GM12864 (cell line): Measurements from ENCODE around the gene FEZF2.

Experiments used
- DNase-seq: peaks from one replicate; pipeline ENCODE4 v3.0.0-alpha.2; 2011; ENCODE audit warnings: low read depth
- H3K4me3 ChIP-seq: 2 replicates; pipeline ENCODE4 v1.5.1; 2011; ENCODE audit warnings: mild to moderate bottlenecking, low read depth, low read length, control low read depth
- CTCF ChIP-seq: IDR thresholded peaks from 2 replicates; pipeline ENCODE4 v1.5.1; 2011; ENCODE audit warnings: low read depth, mild to moderate bottlenecking, moderate library complexity, low read length, control low read depth, inconsistent platforms; ENCODE audit errors: missing control alignments

The FEZF2 gene

GRCh38 chr3:62373714-62374333 is 474 bp upstream of the FEZF2 start:
- H3K4me3 ChIP-seq = no peak overlapping the region
- DNase-seq = no peak
- TF ChIP-seq CTCF = no peak

DNA sequence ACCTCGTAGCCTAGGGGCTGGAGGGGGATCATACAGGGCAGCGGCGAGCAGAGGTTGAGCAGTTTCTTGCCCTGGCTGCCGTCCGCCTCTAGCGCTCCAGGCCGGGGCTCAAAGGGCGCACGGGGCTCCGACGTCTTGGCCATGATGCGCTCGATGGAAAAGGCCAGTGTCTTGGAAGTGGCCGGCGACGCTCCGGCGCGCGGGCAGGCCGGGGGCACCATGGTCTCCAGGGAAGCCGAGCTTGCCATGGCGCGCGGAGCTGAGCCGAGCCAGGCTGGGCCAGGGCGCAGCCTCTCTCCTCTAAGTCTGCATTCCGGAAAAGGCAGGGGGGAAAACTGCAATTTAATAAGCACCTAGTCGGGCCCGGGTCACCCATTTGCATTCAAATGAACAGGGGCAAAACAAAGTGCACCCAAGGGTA is 719 bp downstream of the FEZF2 start:
- no peak overlapping the region for H3K4me3 ChIP-seq
- no peak for DNase-seq
- no peak for TF ChIP-seq CTCF

DNA sequence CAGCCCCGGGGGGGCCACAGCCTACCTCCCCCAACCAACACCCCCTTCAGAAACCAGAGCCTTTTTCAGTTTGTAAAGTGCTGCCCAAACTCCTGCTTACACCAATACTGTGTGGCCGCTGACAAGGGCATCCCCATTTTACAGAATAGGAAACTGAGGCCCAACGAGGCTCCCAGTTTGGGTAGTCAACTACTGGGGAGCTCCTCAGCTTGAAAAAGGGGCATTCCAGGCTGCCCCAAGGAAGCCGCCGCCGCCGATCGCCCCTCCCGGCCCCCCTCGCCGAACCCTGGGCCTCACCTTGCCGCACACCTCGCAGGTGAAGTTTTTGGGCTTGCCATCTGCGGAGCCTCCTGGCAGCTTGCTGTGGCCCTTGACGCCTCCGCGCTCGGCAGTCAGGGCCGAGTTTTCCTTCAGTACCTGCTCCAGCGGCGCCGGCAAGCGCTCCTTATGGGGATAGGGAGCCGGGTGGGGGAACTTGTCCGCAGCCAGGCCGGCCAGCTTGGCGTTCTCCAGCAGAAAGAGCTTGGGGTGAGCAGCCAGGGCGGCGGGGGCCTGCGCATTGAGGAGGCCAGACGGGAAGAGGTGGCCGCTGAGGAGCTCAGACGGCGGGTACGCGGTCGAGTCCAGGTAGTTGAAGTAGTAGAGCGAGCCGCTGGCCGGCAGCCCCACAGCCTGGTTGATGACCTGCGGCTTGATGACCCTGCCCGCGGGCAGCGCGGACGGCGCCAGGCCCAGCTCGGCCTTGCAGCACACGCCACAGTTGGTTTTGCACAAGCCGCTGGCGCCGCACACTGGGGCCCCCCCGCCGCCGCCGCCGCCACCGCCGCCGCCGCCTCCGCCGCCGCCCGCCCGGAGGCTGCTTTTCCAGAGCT is 1.4 kb downstream of the FEZF2 start:
- no peak overlapping the region for H3K4me3 ChIP-seq
- TF ChIP-seq CTCF = no peak
- DNase-seq = no peak

DNA sequence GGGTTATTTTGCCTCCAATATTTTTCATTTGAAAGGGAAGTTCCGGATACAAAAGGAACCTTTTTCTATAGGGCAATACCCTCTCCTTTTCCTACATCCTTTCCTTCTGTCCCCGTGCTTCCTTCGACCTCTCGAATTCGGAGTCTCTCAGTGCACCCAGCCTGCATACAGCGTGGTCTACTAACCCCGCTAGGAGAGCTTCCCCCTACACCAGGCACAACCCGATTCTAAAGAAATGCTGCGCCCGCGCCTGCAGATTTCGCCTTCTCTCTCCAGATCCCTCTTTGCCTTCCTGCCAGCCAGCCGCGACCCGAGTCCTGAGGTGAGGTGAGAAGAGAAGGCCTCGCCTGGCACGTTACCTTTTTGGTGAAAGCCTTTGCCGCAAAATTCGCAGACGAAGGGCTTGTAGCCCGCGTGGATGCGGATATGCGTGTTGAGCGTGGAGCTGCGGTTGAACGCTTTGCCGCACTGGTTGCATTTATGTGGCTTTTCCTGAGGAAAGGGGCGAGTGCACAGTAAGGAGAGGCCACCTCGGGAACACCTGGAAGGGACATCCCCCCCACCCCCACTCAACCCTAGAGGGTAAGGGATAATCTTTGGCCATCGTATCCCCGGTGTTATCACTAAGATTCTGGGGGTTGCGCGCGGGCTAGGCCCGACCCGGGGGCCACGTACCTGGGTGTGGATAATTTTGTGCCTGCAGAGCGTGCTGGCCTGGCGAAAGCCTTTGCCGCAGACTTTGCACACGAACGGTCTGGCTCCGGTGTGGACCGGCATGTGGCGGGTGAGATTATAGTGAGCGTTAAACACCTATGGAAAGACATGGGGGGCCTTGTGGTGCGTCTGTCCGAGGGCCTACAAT is 2.3 kb downstream of the FEZF2 start:
- H3K4me3 ChIP-seq = no peak overlapping the region
- no peak for DNase-seq
- no peak for TF ChIP-seq CTCF

DNA sequence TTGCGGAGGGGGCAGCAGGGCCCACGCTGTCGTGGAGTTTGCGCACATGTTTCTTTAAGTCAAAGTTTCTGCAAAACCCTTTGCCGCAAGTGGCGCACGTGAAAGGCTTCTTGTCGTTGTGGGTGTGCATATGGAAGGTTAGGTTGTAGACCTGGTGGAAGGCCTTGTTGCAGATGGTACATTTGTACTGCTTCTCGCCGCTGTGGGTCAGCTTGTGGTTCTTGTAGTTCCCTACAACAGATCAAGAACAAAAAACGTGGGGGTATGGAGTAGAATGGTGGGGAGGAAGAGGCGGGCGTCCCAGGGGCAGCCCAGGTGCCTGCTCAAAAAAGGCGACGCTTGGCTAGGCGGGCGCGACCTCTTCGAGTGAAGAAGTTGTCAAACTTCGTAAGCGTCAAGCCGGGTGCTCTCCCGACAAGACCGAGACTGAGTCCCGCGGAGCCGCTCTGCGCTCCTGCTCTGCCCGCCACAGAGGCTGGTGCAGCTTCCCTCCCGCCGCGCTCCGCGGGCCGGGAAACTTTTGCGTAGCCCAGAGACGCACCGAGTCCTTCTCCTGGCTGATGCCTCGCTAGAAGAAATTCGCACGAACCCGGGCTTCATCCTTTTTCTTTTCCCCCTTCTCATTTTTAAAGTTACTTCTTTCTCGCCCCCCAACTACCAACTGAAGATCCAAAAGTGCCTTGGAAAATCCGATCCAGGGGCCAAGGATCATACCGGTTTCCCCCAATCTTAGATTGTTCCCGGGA is 3.1 kb downstream of the FEZF2 start:
- DNase-seq = no peak
- no peak overlapping the region for H3K4me3 ChIP-seq
- no peak for TF ChIP-seq CTCF

DNA sequence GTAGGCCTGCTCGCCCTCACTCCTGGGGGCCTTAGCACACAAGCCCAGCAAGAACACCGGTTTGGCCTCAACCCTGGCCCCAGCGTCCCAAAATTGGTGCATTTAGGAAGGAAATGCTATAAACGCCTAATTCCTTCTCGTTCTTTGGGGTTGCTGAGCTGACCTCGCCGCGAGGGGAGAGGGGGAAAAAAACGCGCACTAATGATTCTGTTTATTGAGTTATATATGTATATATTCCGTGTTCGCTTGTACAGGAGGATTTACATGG is 3.9 kb downstream of the FEZF2 start:
- no peak for DNase-seq
- no peak for TF ChIP-seq CTCF
- H3K4me3 ChIP-seq = no peak overlapping the region
